ENCODE data around the gene MRAP2.

The MRAP2 gene, protein sequence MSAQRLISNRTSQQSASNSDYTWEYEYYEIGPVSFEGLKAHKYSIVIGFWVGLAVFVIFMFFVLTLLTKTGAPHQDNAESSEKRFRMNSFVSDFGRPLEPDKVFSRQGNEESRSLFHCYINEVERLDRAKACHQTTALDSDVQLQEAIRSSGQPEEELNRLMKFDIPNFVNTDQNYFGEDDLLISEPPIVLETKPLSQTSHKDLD

DNA sequence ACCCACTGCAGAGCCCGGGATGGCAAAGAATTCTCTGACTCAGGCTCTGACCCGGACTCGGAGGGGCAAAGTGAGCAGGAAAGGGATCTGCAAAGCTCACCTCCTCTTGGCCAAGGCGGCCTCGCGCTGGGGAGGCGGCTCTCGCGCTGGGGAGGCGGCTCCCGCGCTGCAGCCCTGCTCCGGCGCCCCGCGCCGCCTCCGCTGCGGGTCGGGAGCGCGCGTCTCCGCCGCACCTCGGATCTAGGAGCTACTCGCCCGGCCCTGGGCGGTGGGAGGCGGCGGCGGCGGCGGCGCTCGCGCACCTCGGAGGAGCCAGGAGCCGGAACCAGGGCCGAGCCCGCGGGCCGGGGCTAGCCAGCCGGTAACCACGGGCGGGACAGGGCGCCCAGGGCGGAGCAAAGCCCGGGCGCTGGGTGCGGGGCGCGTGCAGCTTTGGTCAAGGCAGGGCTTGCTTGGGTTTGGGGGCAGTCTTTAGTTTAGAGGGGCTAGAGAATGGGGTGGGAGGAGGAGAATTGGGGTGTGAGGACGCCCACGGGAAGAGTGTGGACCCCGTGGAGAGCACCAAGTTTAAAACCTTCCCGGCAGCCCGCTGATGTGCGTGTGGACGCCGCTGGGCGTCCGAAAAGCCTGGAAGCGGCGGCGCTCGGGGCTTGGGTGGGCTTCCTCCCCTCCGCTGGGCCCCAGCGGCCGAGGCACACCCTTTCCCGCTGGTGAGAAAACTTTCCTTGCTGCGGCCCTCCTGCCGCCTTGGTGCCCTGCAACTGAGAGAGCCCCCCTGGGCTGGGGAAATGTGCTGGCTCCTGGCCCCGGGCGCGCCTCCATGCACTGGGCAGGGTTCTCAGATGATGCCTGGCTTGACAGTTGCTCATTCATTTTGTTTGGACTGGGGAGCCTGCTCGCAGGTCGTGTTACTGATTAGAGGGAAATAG lies at the start of gene MRAP2:
MRAP2 (plus strand) TSS at position 250 of the 929 bp plus-strand sequence. CDS start 21,547 bp downstream, outside the sequence.
- H3K27me3 ChIP-seq (ENCODE audit: insufficient read depth, low read length) = no peaks in the 10 kb centered on the region
- no peaks in the 10 kb centered on the region for H3K36me3 ChIP-seq (ENCODE audit: insufficient read depth, low read length)
- no peaks in the 10 kb centered on the region for H3K9me3 ChIP-seq (ENCODE audit: low read length)
- H3K9me2 ChIP-seq (ENCODE audit: low read depth, low read length) = no peaks in the 10 kb centered on the region
- peak within 1 kb of the TSS; percentile 23; the same call in 1 of the 2 replicates for H3K4me2 ChIP-seq (ENCODE audit: low read length)
- no peak for TF ChIP-seq EZH2 (IDR thresholded peaks at IDR 0.05; ENCODE audit: borderline replicate concordance, low read length)
- TF ChIP-seq, protein P1, sequence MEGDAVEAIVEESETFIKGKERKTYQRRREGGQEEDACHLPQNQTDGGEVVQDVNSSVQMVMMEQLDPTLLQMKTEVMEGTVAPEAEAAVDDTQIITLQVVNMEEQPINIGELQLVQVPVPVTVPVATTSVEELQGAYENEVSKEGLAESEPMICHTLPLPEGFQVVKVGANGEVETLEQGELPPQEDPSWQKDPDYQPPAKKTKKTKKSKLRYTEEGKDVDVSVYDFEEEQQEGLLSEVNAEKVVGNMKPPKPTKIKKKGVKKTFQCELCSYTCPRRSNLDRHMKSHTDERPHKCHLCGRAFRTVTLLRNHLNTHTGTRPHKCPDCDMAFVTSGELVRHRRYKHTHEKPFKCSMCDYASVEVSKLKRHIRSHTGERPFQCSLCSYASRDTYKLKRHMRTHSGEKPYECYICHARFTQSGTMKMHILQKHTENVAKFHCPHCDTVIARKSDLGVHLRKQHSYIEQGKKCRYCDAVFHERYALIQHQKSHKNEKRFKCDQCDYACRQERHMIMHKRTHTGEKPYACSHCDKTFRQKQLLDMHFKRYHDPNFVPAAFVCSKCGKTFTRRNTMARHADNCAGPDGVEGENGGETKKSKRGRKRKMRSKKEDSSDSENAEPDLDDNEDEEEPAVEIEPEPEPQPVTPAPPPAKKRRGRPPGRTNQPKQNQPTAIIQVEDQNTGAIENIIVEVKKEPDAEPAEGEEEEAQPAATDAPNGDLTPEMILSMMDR (IDR thresholded peaks at IDR 0.05; ENCODE audit: low read length) = no peak
- H3K9ac ChIP-seq (ENCODE audit: low read length) = no peak within 1 kb of the TSS
- H3K79me2 ChIP-seq (ENCODE audit: insufficient read depth, low read length) = no peaks in the 10 kb centered on the region
- no peaks in the 10 kb centered on the region for H3K4me1 ChIP-seq (ENCODE audit: insufficient read depth, low read length, severe bottlenecking)
- no peak within 1 kb of the TSS for H3K27ac ChIP-seq (ENCODE audit: low read depth, low read length, poor library complexity, severe bottlenecking)
- no peaks in the 10 kb centered on the region for H3F3A ChIP-seq (ENCODE audit: insufficient read depth, low read length)
- no peak within 1 kb of the TSS for H3K4me3 ChIP-seq (ENCODE audit: low read depth, low read length, poor library complexity, severe bottlenecking)
- H4K20me1 ChIP-seq (ENCODE audit: insufficient read depth, low read length) = no peaks in the 10 kb centered on the region
- H2AFZ ChIP-seq (ENCODE audit: low read length) = no peak within 1 kb of the TSS

DNA sequence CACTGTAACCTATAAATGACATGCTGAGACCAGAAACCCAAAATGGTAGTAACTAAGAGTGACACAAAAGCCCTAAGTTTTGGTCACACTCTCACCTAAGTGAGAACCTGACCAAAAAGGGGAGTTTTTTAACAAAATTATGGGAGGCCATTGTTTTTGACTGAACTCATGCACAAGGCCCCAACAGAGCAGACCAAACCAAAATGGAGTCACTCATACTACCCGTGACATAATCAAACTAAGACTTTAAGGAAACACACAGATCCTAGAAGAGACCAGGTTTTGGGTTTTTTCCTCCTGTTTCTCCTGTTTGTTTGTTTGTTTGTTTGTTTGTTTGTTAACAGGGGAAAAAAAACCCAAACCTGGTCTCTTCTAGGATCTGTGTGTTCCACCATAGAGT lies 49.2 kb upstream of the MRAP2 start:
- Histone ChIP-seq H3K4me1 (ENCODE audit: insufficient read depth, low read length, severe bottlenecking) (no peaks in the 10 kb centered on the region), H3K9ac (ENCODE audit: low read length) (no peak overlapping the region), H3K79me2 (ENCODE audit: insufficient read depth, low read length) (no peaks in the 10 kb centered on the region), H2AFZ (ENCODE audit: low read length) (no peak overlapping the region), H3F3A (ENCODE audit: insufficient read depth, low read length) (no peaks in the 10 kb centered on the region), H3K27me3 (ENCODE audit: insufficient read depth, low read length) (no peaks in the 10 kb centered on the region), H4K20me1 (ENCODE audit: insufficient read depth, low read length) (no peaks in the 10 kb centered on the region), H3K36me3 (ENCODE audit: insufficient read depth, low read length) (no peaks in the 10 kb centered on the region), H3K27ac (ENCODE audit: low read depth, low read length, poor library complexity, severe bottlenecking) (no peak overlapping the region), H3K9me3 (ENCODE audit: low read length) (0 out of 2 replicates have a peak, but pooled peaks cover 3% of the 10 kb centered on the region), H3K4me3 (ENCODE audit: low read depth, low read length, poor library complexity, severe bottlenecking) (no peak overlapping the region), H3K9me2 (ENCODE audit: low read depth, low read length) (no peaks in the 10 kb centered on the region), H3K4me2 (ENCODE audit: low read length) (no peak overlapping the region)
- no peak for TF ChIP-seq EZH2 (IDR thresholded peaks at IDR 0.05; ENCODE audit: borderline replicate concordance, low read length)
- TF ChIP-seq, protein P1 (IDR thresholded peaks at IDR 0.05; ENCODE audit: low read length) = no peak

DNA sequence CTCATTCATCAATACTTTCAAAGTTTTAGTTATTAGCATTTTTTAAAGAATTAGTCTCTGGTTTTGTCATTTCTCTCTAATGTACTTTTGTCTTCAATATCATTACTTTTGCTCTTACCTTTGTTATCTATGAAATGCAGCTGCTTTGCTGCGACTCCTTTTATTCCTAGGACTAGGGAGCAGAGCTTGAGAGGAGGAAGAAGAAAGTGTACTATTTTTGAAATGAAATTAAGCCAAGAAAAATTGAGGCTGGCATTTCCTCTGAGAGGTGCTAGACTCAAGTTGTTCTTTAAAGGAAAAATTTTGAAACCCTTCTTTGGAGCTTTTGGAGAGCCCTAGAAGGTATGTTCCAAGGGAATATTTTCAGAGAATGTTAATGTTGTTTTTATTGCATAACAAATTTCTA lies 48.3 kb upstream of the MRAP2 start:
- Histone ChIP-seq H3K79me2 (ENCODE audit: insufficient read depth, low read length) (no peaks in the 10 kb centered on the region), H2AFZ (ENCODE audit: low read length) (no peak overlapping the region), H3K27me3 (ENCODE audit: insufficient read depth, low read length) (no peaks in the 10 kb centered on the region), H3K4me3 (ENCODE audit: low read depth, low read length, poor library complexity, severe bottlenecking) (no peak overlapping the region), H3K27ac (ENCODE audit: low read depth, low read length, poor library complexity, severe bottlenecking) (no peak overlapping the region), H3F3A (ENCODE audit: insufficient read depth, low read length) (no peaks in the 10 kb centered on the region), H3K4me2 (ENCODE audit: low read length) (no peak overlapping the region), H3K9ac (ENCODE audit: low read length) (no peak overlapping the region), H4K20me1 (ENCODE audit: insufficient read depth, low read length) (no peaks in the 10 kb centered on the region), H3K36me3 (ENCODE audit: insufficient read depth, low read length) (no peaks in the 10 kb centered on the region), H3K4me1 (ENCODE audit: insufficient read depth, low read length, severe bottlenecking) (no peaks in the 10 kb centered on the region), H3K9me2 (ENCODE audit: low read depth, low read length) (no peaks in the 10 kb centered on the region), H3K9me3 (ENCODE audit: low read length) (0 out of 2 replicates have a peak, but pooled peaks cover 3% of the 10 kb centered on the region)
- TF ChIP-seq, protein P1 (IDR thresholded peaks at IDR 0.05; ENCODE audit: low read length) = no peak
- TF ChIP-seq EZH2 (IDR thresholded peaks at IDR 0.05; ENCODE audit: borderline replicate concordance, low read length) = no peak

Measured in OCI-LY1 (cell line).